BE2C (cell line): Measurements from ENCODE around the gene DPF3.

Experiments used
- DNase-seq: peaks from one replicate; pipeline ENCODE4 v3.0.0-alpha.2; 2020
- H3K27me3 ChIP-seq: fragments of 250-450 bp; sonication (Bioruptor Pico); 2 replicates; pipeline ENCODE4 v1.5.1; 2020; ENCODE audit warnings: mild to moderate bottlenecking
- H3K36me3 ChIP-seq: fragments of 250-450 bp; sonication (Bioruptor Pico); 2 replicates; pipeline ENCODE4 v1.5.1; 2020; ENCODE audit warnings: mild to moderate bottlenecking
- H3K4me1 ChIP-seq: fragments of 250-450 bp; sonication (Bioruptor Pico); 2 replicates; pipeline ENCODE4 v1.5.1; 2020
- H3K4me3 ChIP-seq: 2 replicates; pipeline ENCODE4 v1.5.1; 2011; ENCODE audit warnings: low read depth, low read length
- H3K9me3 ChIP-seq: fragments of 250-450 bp; sonication (Bioruptor Pico); 2 replicates; pipeline ENCODE4 v1.5.1; 2020
- CTCF ChIP-seq: IDR thresholded peaks from 2 replicates; pipeline ENCODE4 v1.5.1; 2012; ENCODE audit warnings: mild to moderate bottlenecking, low read depth, low read length

Gene DPF3

GRCh38 chr14:72863216-72864006 lies 30.5 kb downstream of the DPF3 start:
- no peak for DNase-seq
- H3K36me3 ChIP-seq: no peaks in the 10 kb centered on the region
- TF ChIP-seq CTCF: no peak
- peaks cover 16% of the 10 kb centered on the region for H3K4me1 ChIP-seq
- no peak overlapping the region for H3K4me3 ChIP-seq
- no peaks in the 10 kb centered on the region for H3K9me3 ChIP-seq
- no peaks in the 10 kb centered on the region for H3K27me3 ChIP-seq

GRCh38 chr14:72856530-72857266 lies 37.2 kb downstream of the DPF3 start:
- H3K4me3 ChIP-seq: no peak overlapping the region
- no peak for TF ChIP-seq CTCF
- no peaks in the 10 kb centered on the region for H3K9me3 ChIP-seq
- no peaks in the 10 kb centered on the region for H3K36me3 ChIP-seq
- no peak for DNase-seq
- peaks cover 12% of the 10 kb centered on the region for H3K4me1 ChIP-seq
- H3K27me3 ChIP-seq: no peaks in the 10 kb centered on the region

- peaks cover 7% of the 10 kb centered on the region for H3K4me1 ChIP-seq
- H3K9me3 ChIP-seq: no peaks in the 10 kb centered on the region
- H3K27me3 ChIP-seq: no peaks in the 10 kb centered on the region
- H3K4me3 ChIP-seq: no peak overlapping the region
- no peaks in the 10 kb centered on the region for H3K36me3 ChIP-seq
- DNase-seq: no peak
- TF ChIP-seq CTCF: no peak
These were observed 38.0 kb downstream of the DPF3 start for GRCh38 chr14:72855913-72856312.

- TF ChIP-seq CTCF: no peak
- Histone ChIP-seq H3K4me1 (peaks cover 4% of the 10 kb centered on the region; the same call in 1 of the 2 replicates), H3K36me3 (no peaks in the 10 kb centered on the region), H3K4me3 (no peak overlapping the region), H3K27me3 (no peaks in the 10 kb centered on the region), H3K9me3 (no peaks in the 10 kb centered on the region)
- no peak for DNase-seq
These were observed 41.7 kb downstream of the DPF3 start for GRCh38 chr14:72852194-72852593.

- H3K27me3 ChIP-seq: no peaks in the 10 kb centered on the region
- DNase-seq: no peak
- no peak overlapping the region for H3K4me3 ChIP-seq
- TF ChIP-seq CTCF: no peak
- no peaks in the 10 kb centered on the region for H3K36me3 ChIP-seq
- H3K9me3 ChIP-seq: no peaks in the 10 kb centered on the region
- peaks cover 4% of the 10 kb centered on the region; the same call in 1 of the 2 replicates for H3K4me1 ChIP-seq
These were observed 42.3 kb downstream of the DPF3 start for GRCh38 chr14:72851635-72852034.

- H3K36me3 ChIP-seq: no peaks in the 10 kb centered on the region
- H3K4me1 ChIP-seq: peaks cover 4% of the 10 kb centered on the region; the same call in 1 of the 2 replicates
- H3K4me3 ChIP-seq: no peak overlapping the region
- no peaks in the 10 kb centered on the region for H3K27me3 ChIP-seq
- no peak for DNase-seq
- H3K9me3 ChIP-seq: no peaks in the 10 kb centered on the region
- no peak for TF ChIP-seq CTCF
These were observed 43.5 kb downstream of the DPF3 start for GRCh38 chr14:72850360-72850759.
